GM10266 (cell line): ENCODE data around the gene SCN2B.

Experiments used
- DNase-seq: peaks from one replicate; pipeline ENCODE4 v3.0.0; 2012; ENCODE audit errors: extremely low spot score
- CTCF ChIP-seq: IDR thresholded peaks from 2 replicates; pipeline ENCODE4 v1.5.1; 2012; ENCODE audit warnings: mild to moderate bottlenecking, low read depth; ENCODE audit not compliant: control insufficient read depth, insufficient read depth; ENCODE audit errors: missing control alignments

The SCN2B gene

GRCh38 chr11:118138839-118139420 is 37.5 kb downstream of the SCN2B start:
- DNase-seq, result no peak
- no peak for TF ChIP-seq CTCF

GRCh38 chr11:118136801-118137200 is 39.6 kb downstream of the SCN2B start:
- TF ChIP-seq CTCF, result no peak

DNA sequence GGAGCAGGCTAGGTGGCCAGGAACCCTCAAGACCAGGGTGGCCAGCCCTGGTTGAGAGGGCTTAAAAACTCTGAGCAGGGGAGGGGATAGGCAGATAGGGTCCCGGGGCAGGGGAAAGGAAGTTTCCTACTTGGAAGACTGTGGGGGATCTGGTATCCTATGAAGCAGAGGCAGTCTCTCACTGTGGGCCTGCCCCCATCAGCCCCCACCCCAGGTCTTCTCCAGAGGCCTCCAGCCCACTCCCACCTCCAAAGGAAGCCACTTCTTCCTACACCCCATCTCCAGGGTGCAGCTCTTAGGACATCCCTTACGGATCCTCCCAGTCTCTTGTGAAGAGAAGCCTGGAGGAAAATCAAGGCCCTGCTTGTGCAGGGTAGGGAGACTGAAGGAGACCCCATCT is 40.1 kb downstream of the SCN2B start:
- DNase-seq, result no peak
- TF ChIP-seq CTCF, result no peak

More at GRCh38 chr11:118136801-118137200, 39.6 kb downstream of the SCN2B start:
- no peak for DNase-seq

- no peak for TF ChIP-seq CTCF
- no peak for DNase-seq
Measured at GRCh38 chr11:118135796-118136165, 40.7 kb downstream of the SCN2B start.

- no peak for DNase-seq
- TF ChIP-seq CTCF, result no peak
Measured at GRCh38 chr11:118135051-118135795, 41.2 kb downstream of the SCN2B start.

GRCh38 chr11:118133816-118134215 is 42.6 kb downstream of the SCN2B start:
- TF ChIP-seq CTCF, result no peak
- no peak for DNase-seq
